Stimulated activated CD4-positive, alpha-beta T cell treated with anti-CD3 and anti-CD28 coated beads, Interleukin-2, amount 100 ng/mL, for 24 hours (primary cell): ENCODE data around the gene TELO2.

ENCODE experiments used
- DNase-seq, 2 donors: peaks; one replicate each; pipeline ENCODE4 v3.0.0-alpha.2; 2020

Gene TELO2

DNA sequence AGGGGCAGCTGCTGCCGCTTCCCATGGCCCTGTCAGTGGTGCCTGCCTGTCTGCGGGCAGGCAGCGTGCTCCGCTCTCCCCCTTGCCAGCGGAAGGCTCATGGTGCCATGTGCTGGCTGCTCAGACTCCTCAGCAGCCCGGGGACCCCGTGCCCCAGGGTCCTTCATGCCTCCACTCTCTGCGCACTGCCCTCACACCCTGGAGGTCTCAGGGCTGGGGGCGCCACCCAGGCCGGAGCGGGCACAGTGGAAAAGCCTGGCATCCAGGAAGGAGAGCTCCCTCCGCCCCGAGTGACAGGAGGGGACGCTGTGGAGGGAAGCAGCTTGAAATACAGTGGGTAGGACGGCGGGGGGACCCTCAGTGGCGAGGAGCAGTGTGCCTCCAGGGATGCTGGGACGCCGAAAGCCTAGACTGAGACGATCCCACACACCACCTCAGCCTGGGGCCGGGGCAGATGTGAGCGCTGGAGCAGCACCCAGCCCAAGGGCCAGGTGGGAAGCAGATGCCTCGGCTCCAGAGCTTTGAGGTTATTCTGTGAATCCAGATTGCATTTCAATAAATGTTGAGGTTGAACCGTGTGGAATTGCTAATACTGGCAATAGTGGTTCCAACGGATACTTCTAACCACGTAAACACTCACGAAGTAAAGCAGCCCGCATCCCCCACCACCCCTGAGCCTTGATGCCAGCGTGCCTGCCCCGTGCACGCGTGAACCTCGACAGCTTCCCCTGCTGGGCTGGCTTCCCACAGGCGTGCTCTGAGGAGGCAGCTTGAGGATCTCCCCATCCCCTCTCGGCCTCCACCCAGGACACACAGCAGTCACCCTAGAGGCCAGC lies 46.8 kb downstream of the TELO2 start:
- no peak for DNase-seq

- DNase-seq: no peak
Observed at GRCh38 chr16:1540556-1540855, 47.3 kb downstream of the TELO2 start.

DNA sequence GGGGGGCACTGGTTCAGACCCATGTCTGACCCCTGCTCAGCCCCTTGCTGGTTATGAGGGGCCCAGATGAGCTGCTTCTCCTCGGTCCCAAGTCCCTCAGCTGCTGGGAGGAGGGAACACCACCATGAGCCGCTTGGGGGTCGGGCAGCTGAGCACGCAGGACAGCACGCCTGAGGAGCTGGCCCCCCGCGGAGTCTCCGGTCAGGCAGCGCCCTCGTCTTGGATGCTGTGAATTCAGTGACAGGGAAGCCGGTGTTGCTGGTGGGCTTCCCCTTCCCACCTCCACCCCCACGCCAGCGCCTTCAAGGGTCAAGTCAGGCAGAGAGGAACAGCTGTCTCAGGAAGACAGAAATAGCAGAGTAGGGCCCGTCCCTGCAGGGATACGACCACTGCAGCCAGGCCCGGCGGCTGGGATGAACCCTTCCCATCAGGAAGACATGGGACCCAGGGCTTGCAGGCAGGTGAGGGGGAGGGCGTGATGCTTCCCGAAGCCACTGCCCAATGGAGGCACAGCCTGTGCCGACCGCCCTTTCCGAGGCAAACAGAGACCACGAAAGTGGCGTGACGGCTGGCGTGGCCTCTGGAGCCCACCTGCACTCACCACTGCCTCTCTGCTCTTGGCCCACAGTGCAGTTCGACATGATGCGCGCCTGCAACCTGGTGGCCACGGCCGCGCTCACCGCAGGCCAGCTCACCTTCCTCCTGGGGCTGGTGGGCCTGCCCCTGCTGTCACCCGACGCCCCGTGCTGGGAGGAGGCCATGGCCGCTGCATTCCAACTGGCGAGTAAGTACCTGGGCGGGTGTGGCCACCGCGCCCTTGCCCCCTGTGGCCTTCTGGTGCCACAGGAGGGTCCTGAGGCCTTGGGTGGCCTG lies 48.4 kb downstream of the TELO2 start:
- no peak for DNase-seq

DNA sequence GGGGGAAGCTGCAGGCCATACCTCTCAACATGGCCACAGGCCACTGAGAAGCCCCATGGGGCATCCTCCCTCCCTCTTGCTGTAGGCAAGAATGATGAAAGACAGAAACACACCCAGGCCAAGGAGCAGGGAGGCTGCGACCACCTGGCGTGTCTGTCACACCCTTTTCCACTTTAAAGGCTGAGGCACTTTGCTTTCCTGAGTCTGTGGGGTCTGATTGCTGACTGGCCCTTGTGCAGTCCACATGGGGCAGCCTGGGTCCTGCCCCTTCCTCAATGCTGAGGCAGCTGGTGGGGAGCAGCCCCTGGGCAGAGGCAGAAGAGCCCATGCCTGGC lies 49.0 kb downstream of the TELO2 start:
- no peak for DNase-seq

- DNase-seq: no peak
Observed at GRCh38 chr16:1542533-1542932, 49.4 kb downstream of the TELO2 start.

GRCh38 chr16:1543085-1543896 lies 50.1 kb downstream of the TELO2 start:
- peak; percentile 74 to 75 for DNase-seq

GRCh38 chr16:1545044-1546040 lies 52.2 kb downstream of the TELO2 start:
- DNase-seq: no peak

DNA sequence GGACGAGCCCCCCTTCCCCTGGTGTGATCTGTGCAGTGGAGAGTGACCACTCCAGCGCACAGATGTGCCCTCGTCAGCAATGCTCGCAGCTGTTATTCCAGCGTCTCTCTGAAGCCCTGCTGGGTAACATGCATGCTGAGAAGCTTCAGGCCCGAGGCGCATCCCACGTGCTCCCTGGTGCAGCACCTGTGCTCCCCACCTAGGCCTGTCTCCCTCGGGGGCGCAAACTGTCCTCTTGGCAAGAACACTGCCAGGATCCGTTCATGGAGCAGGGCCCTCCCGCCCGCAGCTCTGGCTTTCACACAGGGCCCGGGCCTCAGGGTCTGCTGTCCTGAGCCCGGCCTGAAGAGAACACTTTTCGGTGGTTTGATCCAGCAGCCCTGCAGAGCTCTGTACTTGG lies 53.3 kb downstream of the TELO2 start:
- no peak for DNase-seq

DNA sequence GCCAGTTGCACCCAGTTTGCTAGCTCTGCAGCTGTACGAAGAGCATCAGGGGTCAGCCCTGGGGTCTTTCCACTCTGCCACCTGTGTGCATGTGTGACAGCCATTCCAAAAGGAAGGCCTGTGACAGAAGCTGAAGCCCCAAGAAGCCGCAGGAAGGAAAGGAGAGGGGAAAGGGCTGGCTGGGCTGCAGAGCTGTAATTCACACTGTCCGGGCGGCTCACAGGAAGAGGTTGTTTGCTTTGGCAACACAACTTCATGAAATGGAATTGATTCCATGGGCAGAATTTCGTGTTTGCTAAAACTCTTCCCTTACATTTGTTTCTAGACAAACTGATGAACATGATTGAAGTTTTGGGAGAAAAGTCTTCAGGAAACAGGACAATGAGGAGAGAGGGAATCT lies 55.1 kb downstream of the TELO2 start:
- no peak for DNase-seq

GRCh38 chr16:1548727-1549126 lies 55.6 kb downstream of the TELO2 start:
- no peak for DNase-seq

- no peak for DNase-seq
Observed at GRCh38 chr16:1550069-1550468, 56.9 kb downstream of the TELO2 start.

- no peak for DNase-seq
Observed at GRCh38 chr16:1550696-1551095, 57.5 kb downstream of the TELO2 start.

- no peak for DNase-seq
Observed at GRCh38 chr16:1551166-1551565, 58.0 kb downstream of the TELO2 start.

- DNase-seq: no peak
Observed at GRCh38 chr16:1552129-1552528, 59.0 kb downstream of the TELO2 start.

- no peak for DNase-seq
Observed at GRCh38 chr16:1553946-1554825, 61.0 kb downstream of the TELO2 start.

DNA sequence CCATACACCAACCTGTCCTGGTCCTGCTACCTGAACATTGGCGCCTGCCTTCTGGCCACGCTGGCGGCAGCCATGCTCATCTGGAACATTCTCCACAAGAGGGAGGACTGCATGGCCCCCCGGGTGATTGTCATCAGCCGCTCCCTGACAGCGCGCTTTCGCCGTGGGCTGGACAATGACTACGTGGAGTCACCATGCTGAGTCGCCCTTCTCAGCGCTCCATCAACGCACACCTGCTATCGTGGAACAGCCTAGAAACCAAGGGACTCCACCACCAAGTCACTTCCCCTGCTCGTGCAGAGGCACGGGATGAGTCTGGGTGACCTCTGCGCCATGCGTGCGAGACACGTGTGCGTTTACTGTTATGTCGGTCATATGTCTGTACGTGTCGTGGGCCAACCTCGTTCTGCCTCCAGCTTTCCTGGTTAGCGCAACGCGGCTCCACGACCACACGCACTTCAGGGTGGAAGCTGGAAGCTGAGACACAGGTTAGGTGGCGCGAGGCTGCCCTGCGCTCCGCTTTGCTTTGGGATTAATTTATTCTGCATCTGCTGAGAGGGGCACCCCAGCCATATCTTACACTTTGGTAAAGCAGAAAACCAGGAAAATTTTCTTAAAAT lies 61.8 kb downstream of the TELO2 start:
- DNase-seq: no peak

DNA sequence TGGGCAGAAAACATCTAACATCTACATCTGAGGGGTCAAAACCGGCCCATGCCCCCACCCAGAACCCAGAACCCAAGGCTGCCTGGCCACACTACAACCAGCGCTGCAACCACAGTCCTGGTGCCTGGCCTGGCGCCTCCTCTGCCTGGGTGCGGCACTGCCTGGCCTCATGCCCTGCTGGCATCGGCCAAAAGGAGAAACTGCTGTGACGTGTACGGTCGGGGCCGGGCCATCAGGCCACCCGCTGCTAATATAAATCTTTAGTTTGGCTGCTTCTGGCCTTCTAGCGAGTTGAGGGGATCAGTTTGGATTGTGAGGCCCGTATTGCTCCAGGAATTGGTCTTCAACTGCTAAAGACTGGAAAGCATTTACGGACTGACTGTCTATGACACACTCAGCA lies 63.1 kb downstream of the TELO2 start:
- no peak for DNase-seq

- no peak for DNase-seq
Observed at GRCh38 chr16:1557074-1557473, 63.9 kb downstream of the TELO2 start.

DNA sequence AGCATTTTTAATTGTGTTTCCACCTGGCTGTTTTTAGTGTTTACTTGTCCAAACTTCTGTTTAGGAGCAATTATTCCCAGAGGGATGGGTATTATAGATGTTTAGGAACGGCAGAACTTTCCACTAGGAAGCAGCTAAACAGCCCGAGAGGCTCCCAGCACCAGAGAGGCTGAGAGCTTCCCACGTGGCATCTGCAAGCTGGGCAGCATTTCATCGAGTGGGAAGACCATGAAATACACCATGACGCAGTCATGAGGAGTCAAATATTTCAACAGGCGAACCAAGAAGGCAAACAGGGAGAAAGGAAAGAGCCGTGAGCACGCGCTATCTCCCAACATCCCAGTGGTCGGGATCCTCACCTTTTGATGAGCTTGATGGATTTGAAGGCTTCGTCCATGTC lies 64.4 kb downstream of the TELO2 start:
- DNase-seq: no peak

- DNase-seq: no peak
Observed at GRCh38 chr16:1559446-1559975, 66.4 kb downstream of the TELO2 start.
